B cell (primary cell): ENCODE measurements around the gene SNRPD3. TPM values are rescaled to one million over a fixed set of nuclear protein-coding genes. Genes with fewer than 3 reads are reported as not detected.

Experiments
- ATAC-seq: fragments of 200-7000 bp; cut with Tn5 transposase; one replicate; pipeline ENCODE4 v1.10.0; 2021; ENCODE audit warnings: low read depth, mild to moderate bottlenecking, moderate number of reproducible peaks, moderate library complexity
- CTCF ChIA-PET: fragments of 350-600 bp; sonication (Branson Sonifier 250); formaldehyde crosslinking; loops from one replicate; lab custom pipeline; 2021; ENCODE audit warnings: antibody characterized with exemption, inconsistent platforms; lab: Charles Lee
- POLR2A ChIA-PET: fragments of 350-600 bp; sonication (Branson Sonifier 250); formaldehyde crosslinking; loops from one replicate; lab custom pipeline; 2021; ENCODE audit warnings: antibody characterized with exemption; lab: Charles Lee
- DNase-seq: peaks from one replicate; pipeline ENCODE4 v3.0.0; 2013
- H2AFZ ChIP-seq: 2 replicates; pipeline ENCODE4 v1.6.1; 2012; ENCODE audit warnings: mild to moderate bottlenecking, low read depth, low read length; ENCODE audit not compliant: insufficient read depth, poor library complexity, severe bottlenecking
- H3K27ac ChIP-seq, 2 donors: 1 replicate in 1 of 2; 2 replicates in 1 of 2; pipeline ENCODE4 v1.5.1; 2012 to 2013; ENCODE audit warnings: low read length in 2 of 2, mild to moderate bottlenecking in 2 of 2, moderate library complexity in 1 of 2
- H3K27me3 ChIP-seq, 4 experiments: fragments of 200-600 bp in 1 of 4; sonication (generic) in 1 of 4; replicated peaks in 1 of 4; 1 replicate in 2 of 4; 2 replicates in 2 of 4; pipeline versions ENCODE4 v1.6.1 to v1.7.0; 2013 to 2016; ENCODE audit warnings: low read length in 3 of 4, mild to moderate bottlenecking in 2 of 4, mixed read lengths in 1 of 4, moderate library complexity in 1 of 4; ENCODE audit not compliant: insufficient read depth in 4 of 4, control insufficient read depth in 3 of 4; ENCODE audit errors: control extremely low read depth in 1 of 4
- H3K36me3 ChIP-seq, 2 experiments: replicated peaks in 1 of 2; 1 replicate in 1 of 2; 2 replicates in 1 of 2; pipeline versions ENCODE4 v1.6.1 to v1.7.1; 2013; ENCODE audit warnings: low read length in 1 of 2; ENCODE audit not compliant: insufficient read depth in 2 of 2, control insufficient read depth in 1 of 2; ENCODE audit errors: control extremely low read depth in 1 of 2, extremely low read depth in 1 of 2
- H3K4me1 ChIP-seq, 2 donors: fragments of 200-600 bp in 1 of 2; sonication (generic) in 1 of 2; 1 replicate in 1 of 2; 2 replicates in 1 of 2; pipeline versions ENCODE4 v1.5.1 to v1.6.1; 2013 to 2017; ENCODE audit warnings: low read length in 2 of 2; ENCODE audit not compliant: control insufficient read depth in 2 of 2, insufficient read depth in 2 of 2
- H3K4me2 ChIP-seq: replicated peaks from 2 replicates; pipeline ENCODE3; 2012; ENCODE audit warnings: mild to moderate bottlenecking, low read depth, low read length; ENCODE audit not compliant: poor library complexity, severe bottlenecking
- H3K4me3 ChIP-seq, 5 experiments: fragments of 200-600 bp in 1 of 5; sonication (generic) in 1 of 5; 1 replicate in 3 of 5; 2 replicates in 2 of 5; pipeline versions ENCODE4 v1.5.1 to v1.7.0; 2011 to 2016; ENCODE audit warnings: low read length in 4 of 5, mild to moderate bottlenecking in 4 of 5, low read depth in 2 of 5, control low read depth in 1 of 5, moderate library complexity in 1 of 5; ENCODE audit not compliant: insufficient read depth in 1 of 5; ENCODE audit errors: control extremely low read depth in 1 of 5, extremely low read depth in 1 of 5
- H3K79me2 ChIP-seq: fragments of 200-600 bp; sonication (generic); one replicate; pipeline ENCODE4 v1.6.0; 2016; ENCODE audit warnings: low read length; ENCODE audit not compliant: control insufficient read depth, insufficient read depth
- H3K9ac ChIP-seq: fragments of 200-600 bp; sonication (generic); 2 replicates; pipeline ENCODE4 v1.6.1; 2017; ENCODE audit warnings: mild to moderate bottlenecking, low read length, moderate library complexity
- H3K9me3 ChIP-seq, 3 donors: one replicate each; pipeline versions ENCODE4 v1.6.1 to v1.7.1; 2013; ENCODE audit warnings: low read length in 2 of 3; ENCODE audit not compliant: control insufficient read depth in 2 of 3, insufficient read depth in 1 of 3; ENCODE audit errors: control extremely low read depth in 1 of 3
- H4K20me1 ChIP-seq: 2 replicates; pipeline ENCODE4 v1.6.0; 2012; ENCODE audit warnings: mild to moderate bottlenecking, low read length; ENCODE audit not compliant: insufficient read depth, control insufficient read depth, poor library complexity, severe bottlenecking
- H3K27ac Mint-ChIP-seq: one replicate; pipeline ENCODE4 v1.8.0; 2021; ENCODE audit warnings: mixed read lengths
- H3K27me3 Mint-ChIP-seq: one replicate; pipeline ENCODE4 v1.8.0; 2021; ENCODE audit warnings: mixed read lengths
- H3K4me1 Mint-ChIP-seq: one replicate; pipeline ENCODE4 v1.8.0; 2021; ENCODE audit warnings: mixed read lengths
- H3K4me3 Mint-ChIP-seq: one replicate; pipeline ENCODE4 v1.8.0; 2021; ENCODE audit warnings: mixed read lengths
- H3K9me3 Mint-ChIP-seq: one replicate; pipeline ENCODE4 v1.8.0; 2022; ENCODE audit warnings: mixed read lengths; ENCODE audit not compliant: insufficient read depth
- CTCF ChIP-seq: fragments of 200-600 bp; IDR thresholded peaks from one replicate; pipeline ENCODE4 v1.8.0; 2022; ENCODE audit warnings: antibody characterized with exemption, mild to moderate bottlenecking
- EZH2 ChIP-seq: IDR thresholded peaks from 2 replicates; pipeline ENCODE4 v1.6.1; 2012; ENCODE audit warnings: borderline replicate concordance, low read depth, mild to moderate bottlenecking, moderate library complexity, low read length; ENCODE audit not compliant: insufficient read depth, poor library complexity, severe bottlenecking
- WGBS: methylation state at CpG from one replicate; pipeline ENCODE4 v1.1.5; 2013; ENCODE audit warnings: missing lambda C conversion rate; ENCODE audit not compliant: insufficient coverage; 5-methylcytosine and 5-hydroxymethylcytosine counted together
- intact Hi-C: fragments of 100-400 bp; cut with micrococcal nuclease; formaldehyde crosslinking; loops from one replicate; pipeline ENCODE4 v1.10.0; 2022
- polyA plus RNA-seq: library from polyadenylated mRNA; depleted of rRNA; stranded (reverse); fragments of >200 nt; gene quantifications from 2 replicates; pipeline ENCODE4 v1.2.3, GENCODE V29; 2012
- total RNA-seq, 2 donors: library from RNA; stranded (reverse); fragments of 120-200 nt in 1 of 2; gene quantifications; 1 replicate in 1 of 2; 2 replicates in 1 of 2; pipeline versions ENCODE4 v1.2.3 to v1.2.4, GENCODE V29; 2013 to 2022

The SNRPD3 gene
- total and polyA plus RNA-seq, 2 donors (not counting 1 experiment from before 2014, with no cell fraction given), result 76.7 to 165 TPM

- POLR2A ChIA-PET, result no interaction called here
- no peak overlapping the region for H2AFZ ChIP-seq
- Mint-ChIP-seq H3K4me1 (no peaks in the 10 kb centered on the region), H3K27ac (peak overlapping the region; percentile 3), H3K9me3 (no peaks in the 10 kb centered on the region), H3K4me3 (no peak overlapping the region), H3K27me3 (no peaks in the 10 kb centered on the region)
- ATAC-seq, result no peak
- no peak overlapping the region for H3K27ac ChIP-seq
- H3K4me2 ChIP-seq, result no peak overlapping the region
- intact Hi-C loops, result no loop called here
- H3K36me3 ChIP-seq, result peaks cover 3 to 9% of the 10 kb centered on the region in 2 experiments
- H3K9ac ChIP-seq, result no peak overlapping the region
- H3K79me2 ChIP-seq, result no peaks in the 10 kb centered on the region
- no peaks in the 10 kb centered on the region for H4K20me1 ChIP-seq
- 95% methylated on average over 5 of the region's 8 CpGs for WGBS
- CTCF ChIA-PET, result no interaction called here
- no peaks in the 10 kb centered on the region for H3K4me1 ChIP-seq
- H3K27me3 ChIP-seq, result no peaks in the 10 kb centered on the region
- H3K9me3 ChIP-seq, result no peaks in the 10 kb centered on the region
- TF ChIP-seq EZH2 (no peak), CTCF (no peak)
- DNase-seq, result no peak
- no peak overlapping the region for H3K4me3 ChIP-seq
Measured at GRCh38 chr22:24578355-24579257, 22.8 kb downstream of the SNRPD3 start.

GRCh38 chr22:24579258-24579601 is 23.4 kb downstream of the SNRPD3 start:
- Mint-ChIP-seq H3K9me3 (no peaks in the 10 kb centered on the region), H3K27ac (no peak overlapping the region), H3K27me3 (no peaks in the 10 kb centered on the region), H3K4me1 (no peaks in the 10 kb centered on the region), H3K4me3 (no peak overlapping the region)
- CTCF ChIA-PET, result no interaction called here
- Histone ChIP-seq H3K36me3 (peaks cover 3 to 5% of the 10 kb centered on the region in 2 experiments), H3K9ac (no peak overlapping the region), H3K4me3 (no peak overlapping the region), H3K4me1 (no peaks in the 10 kb centered on the region), H3K27ac (no peak overlapping the region), H3K27me3 (no peaks in the 10 kb centered on the region), H2AFZ (no peak overlapping the region), H3K9me3 (no peaks in the 10 kb centered on the region), H3K79me2 (no peaks in the 10 kb centered on the region), H4K20me1 (no peaks in the 10 kb centered on the region), H3K4me2 (no peak overlapping the region)
- ATAC-seq, result no peak
- POLR2A ChIA-PET, result no interaction called here
- WGBS, result no CpG with 5 or more reads among the region's 1 CpG
- intact Hi-C loops, result no loop called here
- no peak for TF ChIP-seq CTCF
- TF ChIP-seq EZH2, result no peak
- no peak for DNase-seq
